Suprapubic skin (tissue), 4 donors: ENCODE measurements around the gene DENND6B. TPM values are rescaled to one million over a fixed set of nuclear protein-coding genes. Genes with fewer than 3 reads are reported as not detected.

Experiments
- DNase-seq, 2 donors: peaks; one replicate each; pipeline ENCODE4 v3.0.0-alpha.2; 2019; ENCODE audit warnings: low spot score in 2 of 2
- H3K27ac ChIP-seq: fragments of 200-600 bp; sonication (generic); one replicate; pipeline ENCODE4 v1.5.1; 2019
- H3K27me3 ChIP-seq: fragments of 200-600 bp; sonication (generic); one replicate; pipeline ENCODE4 v1.5.1; 2019
- H3K36me3 ChIP-seq: fragments of 200-600 bp; sonication (generic); one replicate; pipeline ENCODE4 v1.5.1; 2019
- H3K4me1 ChIP-seq: fragments of 200-600 bp; sonication (generic); one replicate; pipeline ENCODE4 v1.5.1; 2019
- H3K4me3 ChIP-seq: fragments of 200-600 bp; sonication (generic); one replicate; pipeline ENCODE4 v1.5.1; 2019; ENCODE audit warnings: mild to moderate bottlenecking
- H3K9me3 ChIP-seq: fragments of 200-600 bp; sonication (generic); one replicate; pipeline ENCODE4 v1.5.1; 2019
- CTCF ChIP-seq, 2 donors: fragments of 200-600 bp in 1 of 2; fragments of 450-650 bp in 1 of 2; sonication (generic) in 1 of 2; IDR thresholded peaks; one replicate each; pipeline ENCODE4 v1.5.1; 2016 to 2019; ENCODE audit warnings: antibody characterized with exemption in 2 of 2, mild to moderate bottlenecking in 1 of 2, moderate library complexity in 1 of 2
- EP300 ChIP-seq: sonication (generic); formaldehyde crosslinking; IDR thresholded peaks from one replicate; pipeline ENCODE4 v1.6.1; 2017; ENCODE audit warnings: antibody characterized with exemption
- POLR2A ChIP-seq, 2 donors: fragments of 450-650 bp; IDR thresholded peaks; one replicate each; pipeline ENCODE4 v1.6.1; 2017; ENCODE audit warnings: antibody characterized with exemption in 2 of 2, mild to moderate bottlenecking in 2 of 2, moderate library complexity in 2 of 2
- POLR2AphosphoS5 ChIP-seq, 3 donors: sonication (generic); formaldehyde crosslinking; IDR thresholded peaks; one replicate each; pipeline ENCODE4 v1.6.1; 2017; ENCODE audit warnings: antibody characterized with exemption in 3 of 3
- WGBS: methylation state at CpG from one replicate; pipeline ENCODE4 v1.1.5; 2018; 5-methylcytosine and 5-hydroxymethylcytosine counted together
- total RNA-seq, 4 donors: library from RNA; depleted of rRNA; stranded (reverse); fragments of >200 nt; gene quantifications; one replicate each; pipeline ENCODE4 v1.1.0, GENCODE V29; 2016

Gene DENND6B
- total RNA-seq, 4 donors from 2014 or later, result 3.3 to 5.4 (median 3.4) TPM

GRCh38 chr22:50297510-50298265 lies 29.1 kb downstream of the DENND6B start:
- Histone ChIP-seq H3K36me3 (no peaks in the 10 kb centered on the region), H3K27me3 (no peaks in the 10 kb centered on the region), H3K4me3 (no peak overlapping the region), H3K9me3 (no peaks in the 10 kb centered on the region), H3K27ac (no peak overlapping the region), H3K4me1 (peaks cover 85% of the 10 kb centered on the region)
- TF ChIP-seq POLR2AphosphoS5 (IDR thresholded peaks at IDR 0.05), result no peak
- no peak for TF ChIP-seq POLR2A (IDR thresholded peaks at IDR 0.05)
- TF ChIP-seq CTCF (IDR thresholded peaks at IDR 0.05), result no peak
- no peak for TF ChIP-seq EP300
- 79% methylated on average over 6 of the region's 20 CpGs for WGBS
- DNase-seq, result no peak

GRCh38 chr22:50296658-50297490 lies 29.9 kb downstream of the DENND6B start:
- Histone ChIP-seq H3K9me3 (no peaks in the 10 kb centered on the region), H3K4me3 (no peak overlapping the region), H3K27ac (no peak overlapping the region), H3K36me3 (no peaks in the 10 kb centered on the region), H3K4me1 (peaks cover 80% of the 10 kb centered on the region), H3K27me3 (no peaks in the 10 kb centered on the region)
- DNase-seq, result no peak
- 50% methylated on average over 20 of the region's 29 CpGs for WGBS
- TF ChIP-seq CTCF (IDR thresholded peaks at IDR 0.05) (no peak), POLR2A (IDR thresholded peaks at IDR 0.05) (no peak), EP300 (no peak), POLR2AphosphoS5 (IDR thresholded peaks at IDR 0.05) (no peak)

GRCh38 chr22:50294319-50294656 lies 32.5 kb downstream of the DENND6B start:
- TF ChIP-seq POLR2A (IDR thresholded peaks at IDR 0.05), result no peak
- Histone ChIP-seq H3K4me1 (peaks cover 54% of the 10 kb centered on the region), H3K27me3 (no peaks in the 10 kb centered on the region), H3K9me3 (no peaks in the 10 kb centered on the region), H3K36me3 (peaks cover 21% of the 10 kb centered on the region), H3K4me3 (peak overlapping the region; percentile 30), H3K27ac (peak overlapping the region; percentile 84)
- 51% methylated on average over 5 of the region's 5 CpGs for WGBS
- no peak for DNase-seq

- Histone ChIP-seq H3K4me3 (peak overlapping the region; percentile 30), H3K27me3 (no peaks in the 10 kb centered on the region), H3K36me3 (peaks cover 27% of the 10 kb centered on the region), H3K9me3 (no peaks in the 10 kb centered on the region), H3K4me1 (peaks cover 48% of the 10 kb centered on the region), H3K27ac (peak overlapping the region; percentile 84)
- TF ChIP-seq POLR2A (IDR thresholded peaks at IDR 0.05) (no peak), POLR2AphosphoS5 (IDR thresholded peaks at IDR 0.05) (peak in 1 of 3 donors; percentile 19)
- no peak for DNase-seq
- 23% methylated on average over 4 of the region's 42 CpGs for WGBS
These were observed 33.1 kb downstream of the DENND6B start for GRCh38 chr22:50293441-50294318.

GRCh38 chr22:50292643-50293440 lies 34.0 kb downstream of the DENND6B start:
- H3K27me3 ChIP-seq, result no peaks in the 10 kb centered on the region
- 54% methylated on average over 10 of the region's 29 CpGs for WGBS

More at GRCh38 chr22:50292643-50293440, 34.0 kb downstream of the DENND6B start:
- Histone ChIP-seq H3K27ac (peak overlapping the region; percentile 84), H3K4me3 (peak overlapping the region; percentile 30), H3K4me1 (peaks cover 40% of the 10 kb centered on the region), H3K36me3 (peaks cover 36% of the 10 kb centered on the region), H3K9me3 (no peaks in the 10 kb centered on the region)
- no peak for DNase-seq
- TF ChIP-seq EP300 (no peak), CTCF (IDR thresholded peaks at IDR 0.05) (no peak), POLR2AphosphoS5 (IDR thresholded peaks at IDR 0.05) (no peak), POLR2A (IDR thresholded peaks at IDR 0.05) (no peak)
